ENCODE measurements around the gene PTGFRN.
"Not testable (repeated sequence)": the region's sequence is repeated elsewhere in the genome, so short reads cannot be mapped to it uniquely, and the experiment has no call there.

The PTGFRN gene

DNA sequence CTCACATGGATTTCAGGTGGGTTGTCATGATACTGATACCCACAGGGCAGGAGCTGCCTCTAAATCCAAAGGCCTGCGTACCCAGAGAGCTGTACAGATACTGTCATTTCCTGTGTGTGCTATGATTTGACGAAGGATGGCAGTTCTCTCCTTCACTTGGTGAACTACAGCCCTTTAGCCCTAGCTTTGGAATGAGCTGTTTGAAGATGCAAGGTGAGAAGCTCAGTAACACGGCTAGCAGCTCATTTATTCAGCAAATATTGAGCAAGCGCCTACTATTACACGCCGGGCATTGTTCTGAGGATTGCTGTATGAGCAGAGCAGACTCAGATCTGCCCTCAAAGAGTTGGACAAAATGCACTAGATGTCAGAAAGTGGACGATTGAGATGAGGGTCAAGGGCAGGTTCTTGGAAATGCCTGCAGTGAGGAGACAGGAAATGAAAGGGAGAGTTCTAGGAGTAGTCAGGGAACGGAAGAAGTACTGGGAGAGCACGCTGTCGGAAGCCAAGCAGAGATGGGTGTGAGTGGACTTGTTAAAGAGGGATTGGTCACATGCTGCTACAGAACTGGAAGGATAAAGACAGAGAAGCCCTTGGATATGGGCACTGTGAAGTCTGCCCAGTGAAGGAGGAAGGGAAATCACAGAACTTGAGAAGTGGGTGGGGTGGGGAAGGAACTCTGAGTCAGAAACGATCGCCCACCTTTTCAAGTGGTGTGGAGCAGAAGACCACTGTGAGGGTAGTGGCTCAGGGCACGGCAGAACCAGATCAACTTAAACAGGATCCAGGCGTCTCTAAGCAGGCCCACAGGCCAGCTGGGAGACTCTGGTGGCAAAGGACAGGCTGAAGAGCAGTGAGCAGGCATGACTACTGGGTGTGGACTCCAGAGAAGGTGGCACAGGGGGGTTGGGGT, 7.1 kb downstream of the PTGFRN start:
- no peak for DNase-seq

DNA sequence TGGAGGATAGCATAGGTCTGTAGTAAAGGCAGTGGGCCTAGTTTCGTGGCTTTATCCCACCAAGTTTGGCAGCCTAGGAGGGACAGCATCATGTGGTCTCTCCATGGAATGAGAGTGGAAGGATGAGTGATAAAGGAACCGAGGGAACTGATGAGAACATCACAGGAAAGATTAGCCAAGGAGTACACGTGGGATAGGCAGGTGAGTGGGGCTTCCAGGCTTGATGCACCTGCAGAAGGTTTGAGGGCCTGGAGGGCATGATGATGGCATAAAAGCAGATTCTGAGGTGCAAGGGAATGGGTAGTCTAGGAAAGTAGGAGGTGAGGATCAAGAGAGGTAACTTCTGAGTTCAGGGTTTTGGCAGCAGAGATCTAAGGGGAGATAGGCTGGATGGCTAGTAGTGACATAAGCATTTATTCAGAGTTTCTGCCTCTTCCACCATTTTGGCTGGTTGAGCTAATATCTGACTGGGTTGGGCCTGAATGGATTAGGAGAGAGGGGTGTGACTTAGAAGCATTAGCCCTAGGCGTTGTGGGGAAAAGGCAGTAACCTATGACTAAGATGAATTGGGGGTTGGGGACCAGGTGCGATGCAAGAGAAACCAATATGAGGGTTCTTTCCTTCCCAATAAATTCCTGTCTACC, 9.1 kb downstream of the PTGFRN start:
- no peak for DNase-seq

DNA sequence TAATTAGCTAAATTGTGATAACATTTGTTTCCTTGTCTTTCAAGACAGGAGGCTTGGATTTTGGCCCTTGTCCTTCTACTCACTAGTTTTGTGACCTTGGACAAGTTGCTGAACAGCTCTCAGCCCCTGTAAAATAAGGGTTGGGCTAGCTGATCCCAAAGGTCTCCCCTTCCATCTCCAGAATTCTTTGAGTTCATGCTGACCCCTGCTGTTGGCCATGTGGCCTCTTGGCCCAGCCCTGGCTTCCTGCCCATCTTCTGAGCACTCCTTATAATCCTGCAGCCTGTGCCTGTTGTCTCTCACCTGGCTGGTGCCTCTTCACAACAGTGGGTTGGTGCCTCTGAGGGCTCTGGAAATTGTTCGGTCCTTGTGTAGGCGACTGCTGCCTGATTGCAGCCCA, 10.1 kb downstream of the PTGFRN start:
- no peak for DNase-seq

DNA sequence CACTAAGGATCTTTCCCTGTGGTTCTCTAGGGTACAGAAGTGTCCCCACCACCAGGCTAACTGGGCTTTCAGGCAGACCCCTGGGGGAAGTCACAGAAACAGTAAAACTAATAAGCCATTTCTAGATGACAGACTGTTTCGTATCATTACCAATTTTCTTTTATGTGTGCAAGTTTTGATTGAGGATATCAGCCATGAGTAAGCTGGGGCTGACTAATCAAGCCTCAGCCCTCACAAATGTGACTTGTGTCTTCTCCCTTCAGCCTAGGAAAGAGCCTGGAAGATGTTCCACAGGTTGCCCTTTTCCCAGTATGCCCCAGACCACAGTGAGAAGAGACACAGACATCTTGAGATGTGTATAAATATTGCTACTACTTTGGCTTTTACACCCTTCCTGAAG, 10.5 kb downstream of the PTGFRN start:
- no peak for DNase-seq

DNA sequence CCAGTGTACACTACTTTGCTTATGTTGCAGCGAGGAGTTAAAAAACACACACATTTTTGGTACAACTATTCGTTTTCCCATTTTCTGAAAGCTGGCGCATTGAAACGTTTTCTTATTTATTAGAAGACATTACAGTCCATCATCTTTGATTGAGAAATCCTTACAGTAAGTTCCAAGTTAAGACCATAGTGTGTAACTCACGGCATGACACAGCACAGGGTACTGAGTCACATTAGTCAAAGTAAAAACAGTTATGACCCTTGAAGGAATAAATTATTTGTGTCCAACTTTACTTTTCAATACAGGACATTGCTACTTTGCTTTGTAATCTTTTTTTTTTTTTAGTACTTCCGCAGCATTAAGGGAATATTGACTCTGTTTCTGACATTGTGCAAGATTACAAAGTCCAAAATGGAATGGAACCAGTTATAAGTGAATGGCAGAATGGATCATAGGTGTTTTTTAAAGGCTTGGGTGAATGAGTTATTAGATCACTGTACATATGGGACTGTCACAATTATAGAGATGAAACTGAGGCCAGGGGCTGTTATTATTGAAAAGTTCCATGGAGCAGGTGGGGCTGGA, 11.7 kb downstream of the PTGFRN start:
- DNase-seq: no peak

DNA sequence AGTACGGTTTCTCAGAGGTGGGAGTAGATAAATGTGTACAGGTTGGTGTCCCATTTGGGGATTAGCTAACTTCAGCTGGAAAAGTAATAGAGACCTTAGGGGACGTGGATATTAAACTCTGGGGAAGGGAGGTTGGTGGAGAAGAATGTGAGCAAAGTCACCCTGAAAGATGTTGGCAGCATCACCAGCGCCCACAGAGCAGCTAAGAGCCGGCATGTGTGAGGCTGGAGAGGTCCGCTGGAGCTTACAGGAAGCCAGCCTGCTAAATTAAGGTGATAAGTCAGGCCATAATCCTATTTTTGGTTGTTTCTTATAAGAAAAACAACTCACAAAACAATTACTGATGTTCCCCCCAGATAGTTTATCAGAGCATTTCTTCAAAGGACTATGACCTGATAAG, 12.2 kb downstream of the PTGFRN start:
- DNase-seq: no peak

DNA sequence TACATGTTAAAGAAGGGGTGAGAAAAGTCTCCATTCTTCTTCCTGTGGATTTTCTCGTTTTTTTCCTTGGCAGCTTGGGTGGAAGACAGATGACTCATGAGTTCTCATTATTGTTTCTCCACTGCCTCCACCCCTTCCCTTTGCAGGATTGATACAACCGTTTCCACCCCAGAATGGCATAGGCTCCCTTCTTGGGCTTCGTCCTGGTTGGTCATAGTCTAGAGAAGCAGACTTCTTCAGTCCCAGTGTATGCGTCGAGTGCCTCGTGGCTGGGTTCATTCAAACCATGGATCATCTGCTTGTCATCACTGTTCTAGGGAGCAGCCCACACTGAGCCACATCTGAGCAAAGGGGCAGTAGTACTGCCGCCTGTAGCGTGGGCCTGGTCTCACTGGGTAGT, 13.7 kb downstream of the PTGFRN start:
- peak; percentile 55 for DNase-seq

DNA sequence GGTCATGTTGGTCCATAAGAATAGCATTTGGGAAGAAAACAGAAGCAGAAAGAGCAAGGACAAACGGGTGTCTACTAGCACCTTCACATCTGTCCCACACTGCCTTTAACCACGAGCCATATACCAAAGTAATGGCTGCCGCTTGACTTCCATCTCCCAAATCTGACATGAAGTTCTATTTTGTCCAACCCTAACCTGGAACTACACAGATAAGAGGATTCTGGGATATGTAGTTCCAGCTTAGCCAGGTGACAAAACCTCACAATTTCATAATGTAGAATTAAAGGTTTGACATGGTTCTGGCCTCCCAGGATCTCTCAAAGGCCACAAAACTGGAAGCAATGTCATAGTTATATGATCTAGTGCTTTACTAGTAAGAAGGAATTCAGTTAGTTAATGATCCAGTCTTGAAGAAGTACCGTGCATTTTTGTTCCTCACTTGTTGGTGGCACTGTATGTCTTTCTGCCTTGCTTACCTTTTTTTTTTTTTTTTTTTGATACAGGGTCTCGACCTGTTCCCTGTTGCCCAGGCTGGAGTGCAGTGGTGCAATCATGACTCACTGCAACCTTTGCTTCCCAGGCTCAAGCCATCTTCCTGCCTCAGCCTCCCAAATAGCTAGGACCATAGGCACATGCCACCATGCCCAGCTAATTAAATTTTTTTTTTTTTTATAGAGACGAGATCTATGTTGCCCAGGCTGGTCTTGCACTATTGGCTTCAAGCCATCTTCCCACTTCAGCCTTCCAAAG, 17.5 kb downstream of the PTGFRN start:
- DNase-seq: no peak

DNA sequence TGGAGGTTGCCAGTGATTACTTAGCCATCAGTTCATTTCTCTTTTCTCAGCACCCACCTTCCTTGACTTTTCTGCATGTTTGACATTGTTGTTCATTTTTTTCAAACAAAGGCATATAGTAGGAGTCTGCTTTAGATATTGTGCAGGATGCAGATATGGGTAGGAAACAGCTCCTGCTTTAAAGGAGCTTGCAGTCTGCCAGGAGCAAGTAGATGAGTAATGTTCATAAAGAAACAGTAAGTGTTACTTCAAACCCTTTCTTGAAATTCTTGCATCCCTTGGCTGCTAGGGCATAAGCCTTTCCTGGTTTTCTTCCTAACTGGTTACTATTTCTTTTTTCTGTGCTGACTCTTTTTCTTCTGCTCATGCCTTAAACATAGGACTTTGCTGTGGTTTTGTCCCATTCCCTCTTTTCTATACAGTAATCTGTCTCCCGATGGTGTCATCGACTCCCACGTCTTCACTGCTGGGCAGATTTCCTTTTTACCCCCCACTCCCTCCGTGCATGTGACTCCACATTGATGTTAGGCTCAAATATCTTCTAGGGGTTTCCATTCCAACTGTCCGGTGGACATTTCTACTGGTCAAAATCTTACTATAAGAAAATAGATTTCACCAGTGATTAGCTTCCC, 20.4 kb downstream of the PTGFRN start:
- no peak for DNase-seq

DNA sequence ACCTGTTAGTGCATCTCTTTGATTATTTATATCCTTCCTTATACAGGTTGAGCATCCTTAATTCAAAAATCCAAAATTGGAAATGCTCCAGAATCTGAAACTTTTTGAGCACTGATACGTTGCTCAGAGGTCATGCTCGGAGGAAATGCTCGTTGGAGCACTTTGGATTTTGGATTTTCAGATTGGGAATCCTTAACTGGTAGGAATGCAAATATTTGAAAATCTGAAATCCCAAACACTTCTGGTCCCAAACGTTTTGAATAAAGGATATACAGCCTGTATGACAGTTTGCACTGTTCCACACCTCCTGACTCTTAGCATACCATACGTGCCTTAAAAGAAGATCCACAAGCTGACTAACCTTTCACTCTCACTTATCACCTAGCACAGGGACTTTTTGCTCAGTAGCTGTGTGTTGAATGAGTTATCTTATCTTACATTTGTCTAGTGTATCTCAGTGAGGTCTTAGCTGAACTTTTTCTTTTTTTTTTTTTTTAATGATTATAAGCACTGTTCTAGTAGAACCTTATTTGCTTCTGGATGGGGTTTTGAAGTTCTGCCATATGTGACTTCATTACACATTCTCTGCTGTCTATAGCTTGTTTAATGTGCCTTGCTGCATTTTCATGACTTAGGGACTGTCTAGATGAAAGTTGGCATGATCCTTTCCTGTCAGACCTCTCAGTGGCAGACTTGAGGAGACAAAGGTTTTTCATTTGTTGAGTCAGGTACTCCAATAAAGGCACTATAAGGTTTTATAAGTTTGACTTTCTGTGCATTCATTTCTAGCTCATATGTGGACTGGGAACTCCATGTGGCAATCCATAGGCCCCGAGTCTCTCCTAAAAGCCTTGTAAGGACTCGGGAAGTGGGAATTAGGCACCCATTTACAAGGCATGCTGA, 21.6 kb downstream of the PTGFRN start:
- DNase-seq: no peak

DNA sequence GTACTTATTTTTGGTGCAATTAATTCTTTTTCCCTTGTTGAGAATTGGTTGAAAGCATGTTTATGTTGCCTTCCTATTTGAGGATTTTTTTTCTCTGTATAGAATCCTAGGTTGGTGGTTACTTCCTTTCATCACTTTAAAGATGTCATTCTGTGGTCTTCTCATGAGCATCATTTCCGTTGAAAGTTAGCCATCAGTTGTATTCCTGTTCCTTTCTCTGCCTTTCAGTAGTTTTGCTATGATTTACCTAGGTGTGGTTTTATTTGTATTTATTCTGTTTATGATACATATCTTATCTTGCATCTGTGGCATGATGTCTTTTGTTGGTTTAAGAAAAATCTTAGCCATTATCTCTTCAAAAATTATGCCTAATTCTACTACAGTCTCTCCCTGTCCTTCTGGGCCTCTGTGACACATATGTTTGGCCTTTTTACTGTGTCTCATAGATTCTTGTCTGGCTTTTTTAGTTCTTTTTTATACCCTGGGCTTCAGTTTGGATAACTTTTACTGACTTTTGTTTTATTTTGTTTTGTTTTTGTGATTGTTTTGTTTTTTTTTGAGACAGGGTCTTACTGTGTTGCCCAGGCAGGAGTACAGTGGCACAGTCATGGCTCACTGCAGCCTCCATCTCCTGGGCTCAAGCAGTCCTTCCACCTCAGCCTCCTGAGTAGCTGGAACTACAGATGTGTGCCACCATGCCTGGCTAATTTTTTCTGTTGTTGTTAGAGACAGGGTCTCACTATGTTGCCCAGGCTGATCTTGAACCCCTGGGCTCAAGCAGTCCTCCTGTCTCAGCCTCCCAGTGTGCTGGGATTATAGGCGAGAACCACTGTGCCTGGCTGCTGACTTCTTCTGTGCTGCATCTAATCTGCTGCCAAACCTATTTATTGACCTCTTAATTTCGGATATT, 24.1 kb downstream of the PTGFRN start:
- no peak for DNase-seq

DNA sequence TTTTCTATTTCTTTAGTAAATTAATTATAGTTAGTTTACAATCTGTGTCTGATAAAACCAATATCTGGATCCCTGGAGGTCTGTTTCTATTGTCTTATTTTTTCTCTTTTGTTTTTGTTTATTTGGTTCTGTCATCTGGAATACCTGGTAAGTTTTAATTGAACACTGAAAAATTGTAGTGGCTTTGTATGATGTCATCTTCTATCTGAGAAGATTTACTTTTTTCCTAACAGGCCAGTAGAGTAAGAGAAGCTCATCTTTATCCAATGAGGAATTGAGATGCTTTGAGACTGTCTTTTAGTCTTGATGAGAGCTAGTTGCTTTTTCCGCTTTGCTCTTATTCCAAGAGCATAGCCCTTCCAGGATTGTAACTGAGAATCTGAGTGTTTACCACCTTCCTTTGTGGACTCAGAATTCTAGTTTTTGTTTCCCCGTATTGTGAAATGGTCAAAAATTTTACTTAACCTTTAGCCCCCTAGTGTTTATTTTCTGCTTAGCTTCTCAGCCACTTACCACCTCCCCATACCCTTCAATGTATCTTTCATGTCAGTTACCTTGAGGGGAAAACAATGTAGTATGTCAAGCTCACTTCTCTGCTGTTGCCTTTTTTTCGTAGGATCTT, 25.0 kb downstream of the PTGFRN start:
- DNase-seq: no peak

DNA sequence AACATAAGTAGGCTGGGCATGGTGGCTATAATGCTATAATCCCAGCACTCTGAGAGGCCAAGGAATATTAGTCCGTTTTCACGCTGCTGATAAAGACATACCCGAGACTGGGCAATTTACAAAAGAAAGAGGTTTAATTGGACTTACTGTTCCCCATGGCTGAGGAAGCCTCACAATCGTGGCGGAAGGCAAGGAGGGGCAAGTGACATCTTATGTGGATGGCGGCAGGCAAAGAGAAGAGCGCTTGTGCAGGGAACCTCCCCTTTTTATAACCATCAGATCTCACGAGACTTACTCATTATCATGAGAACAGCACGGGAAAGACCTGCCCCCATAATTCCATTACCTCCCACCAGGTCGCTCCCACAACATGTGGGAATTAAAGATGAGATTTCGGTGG, 28.5 kb downstream of the PTGFRN start:
- no peak for DNase-seq

DNA sequence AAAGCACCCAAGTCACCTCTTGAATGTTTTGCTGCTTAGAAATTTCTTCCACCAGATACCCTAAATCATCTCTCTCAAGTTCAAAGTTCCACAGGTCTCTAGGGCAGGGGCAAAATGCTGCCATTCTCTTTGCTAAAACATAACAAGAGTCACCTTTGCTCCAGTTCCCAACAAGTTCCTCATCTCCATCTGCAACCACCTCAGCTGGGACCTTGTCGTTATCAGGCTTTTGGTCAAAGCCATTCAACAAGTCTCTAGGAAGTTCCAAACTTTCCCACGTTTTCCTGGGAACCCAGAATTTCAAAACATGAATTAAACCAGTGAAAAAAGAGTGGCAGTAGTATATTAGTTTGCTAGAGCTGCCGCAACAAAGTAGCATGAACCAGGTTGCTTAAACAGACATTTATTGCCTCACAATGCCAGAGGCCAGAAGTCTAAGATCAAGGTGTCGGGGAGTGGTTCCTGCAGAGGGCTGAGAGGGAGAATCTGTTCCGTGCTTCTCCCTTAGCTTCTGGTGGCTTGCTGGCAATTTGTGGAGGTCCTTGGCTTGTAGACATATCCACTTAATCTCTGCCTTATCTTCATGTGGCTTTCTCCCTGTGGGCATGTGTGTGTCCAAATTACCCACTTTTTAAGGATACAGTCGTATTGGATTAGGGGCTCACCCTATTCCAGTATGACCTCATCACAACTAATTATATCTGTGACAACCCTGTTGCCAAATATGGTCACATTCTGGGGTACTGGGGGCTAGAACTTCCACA, 30.2 kb downstream of the PTGFRN start:
- not testable (repeated sequence) for DNase-seq

DNA sequence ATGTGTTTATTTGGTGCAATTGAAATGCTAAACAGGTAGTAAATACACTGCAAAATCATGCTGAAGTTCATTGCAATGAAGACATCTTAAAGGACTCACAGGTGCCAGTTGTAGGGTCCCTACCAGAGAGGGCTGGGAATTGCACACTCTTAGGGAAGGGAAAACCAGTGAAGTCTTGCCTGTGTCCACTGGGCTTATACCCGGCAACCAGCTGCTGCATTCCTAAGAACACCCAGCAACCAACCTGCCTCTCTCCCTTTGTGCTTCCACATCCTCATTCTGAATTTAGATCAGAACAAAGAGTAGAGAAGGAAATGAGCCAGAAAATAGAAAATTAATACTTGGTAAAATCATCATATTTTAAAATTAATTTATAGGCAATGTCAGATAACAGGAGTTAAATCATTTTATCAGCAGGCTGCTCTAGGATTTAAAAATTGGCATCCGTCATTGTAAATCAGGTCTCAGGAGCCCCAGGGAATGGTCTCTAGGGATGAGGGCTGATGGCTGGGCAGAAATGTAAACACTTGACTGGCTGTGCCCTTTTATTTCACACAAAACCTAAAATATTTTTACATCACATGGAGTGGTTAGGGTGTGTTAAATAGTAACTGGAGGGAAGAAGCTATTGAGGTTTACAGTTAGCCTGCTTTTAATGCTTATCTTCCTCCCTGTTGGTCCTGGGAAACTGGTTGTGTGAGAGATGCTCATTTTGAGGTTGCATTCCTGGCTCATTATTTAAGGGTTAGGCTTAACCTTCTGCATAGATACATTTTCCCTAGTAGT, 31.3 kb downstream of the PTGFRN start:
- DNase-seq: no peak

DNA sequence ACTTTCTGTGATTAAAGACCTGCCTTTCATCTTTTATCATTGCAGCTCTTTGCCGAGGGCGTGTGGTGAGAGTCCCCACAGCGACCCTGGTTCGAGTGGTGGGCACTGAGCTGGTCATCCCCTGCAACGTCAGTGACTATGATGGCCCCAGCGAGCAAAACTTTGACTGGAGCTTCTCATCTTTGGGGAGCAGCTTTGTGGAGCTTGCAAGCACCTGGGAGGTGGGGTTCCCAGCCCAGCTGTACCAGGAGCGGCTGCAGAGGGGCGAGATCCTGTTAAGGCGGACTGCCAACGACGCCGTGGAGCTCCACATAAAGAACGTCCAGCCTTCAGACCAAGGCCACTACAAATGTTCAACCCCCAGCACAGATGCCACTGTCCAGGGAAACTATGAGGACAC, 32.0 kb downstream of the PTGFRN start:
- DNase-seq: no peak

DNA sequence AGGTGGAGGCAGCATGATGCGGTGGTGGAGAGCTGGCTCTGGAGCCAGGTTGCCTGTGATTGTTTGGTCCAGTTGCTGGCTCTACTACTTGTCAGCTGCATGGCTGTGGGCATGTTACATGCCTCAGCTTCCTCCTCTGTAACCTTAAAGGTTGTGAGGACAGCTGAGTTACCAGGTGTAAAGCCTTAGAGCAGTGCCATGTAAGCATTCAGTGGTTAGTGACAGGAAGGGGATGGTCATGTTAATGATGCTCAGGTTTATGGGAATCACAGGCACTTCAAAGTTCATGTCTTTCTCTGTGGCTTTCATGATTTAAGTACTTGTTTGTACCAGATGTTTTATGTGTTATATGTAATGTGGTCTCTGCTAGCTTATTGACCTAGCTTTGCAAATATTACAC, 32.6 kb downstream of the PTGFRN start:
- DNase-seq: no peak

DNA sequence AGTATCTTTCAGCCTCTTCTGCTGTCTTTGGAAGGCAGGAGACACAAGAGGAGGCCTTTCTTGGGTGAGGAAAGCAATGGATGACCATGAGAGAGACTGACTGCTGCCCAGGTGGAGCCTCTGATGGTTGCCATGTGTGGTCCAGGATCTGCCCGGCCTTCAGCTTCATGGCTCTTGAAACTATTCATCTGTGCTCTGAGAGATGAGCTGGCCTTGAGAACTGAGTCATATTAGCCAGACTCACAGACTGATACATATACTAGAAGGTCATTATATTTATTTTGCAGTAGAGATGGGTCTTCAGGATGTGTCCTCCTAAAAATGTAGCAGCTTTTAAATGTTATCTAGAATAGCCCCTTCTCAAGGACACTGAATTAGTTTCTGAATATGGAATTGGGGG, 33.7 kb downstream of the PTGFRN start:
- DNase-seq: no peak

DNA sequence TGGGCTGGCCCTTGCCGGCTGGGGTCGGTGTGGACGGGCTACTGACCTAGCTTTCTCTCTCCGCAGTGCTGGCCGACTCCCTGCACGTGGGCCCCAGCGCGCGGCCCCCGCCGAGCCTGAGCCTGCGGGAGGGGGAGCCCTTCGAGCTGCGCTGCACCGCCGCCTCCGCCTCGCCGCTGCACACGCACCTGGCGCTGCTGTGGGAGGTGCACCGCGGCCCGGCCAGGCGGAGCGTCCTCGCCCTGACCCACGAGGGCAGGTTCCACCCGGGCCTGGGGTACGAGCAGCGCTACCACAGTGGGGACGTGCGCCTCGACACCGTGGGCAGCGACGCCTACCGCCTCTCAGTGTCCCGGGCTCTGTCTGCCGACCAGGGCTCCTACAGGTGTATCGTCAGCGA, 34.9 kb downstream of the PTGFRN start:
- no peak for DNase-seq

Measured in fibroblast of upper back skin (primary cell).